ENCODE measurements around the gene MTMR12.
"Not testable (repeated sequence)": the region's sequence is repeated elsewhere in the genome, so short reads cannot be mapped to it uniquely, and the experiment has no call there.

Gene MTMR12

DNA sequence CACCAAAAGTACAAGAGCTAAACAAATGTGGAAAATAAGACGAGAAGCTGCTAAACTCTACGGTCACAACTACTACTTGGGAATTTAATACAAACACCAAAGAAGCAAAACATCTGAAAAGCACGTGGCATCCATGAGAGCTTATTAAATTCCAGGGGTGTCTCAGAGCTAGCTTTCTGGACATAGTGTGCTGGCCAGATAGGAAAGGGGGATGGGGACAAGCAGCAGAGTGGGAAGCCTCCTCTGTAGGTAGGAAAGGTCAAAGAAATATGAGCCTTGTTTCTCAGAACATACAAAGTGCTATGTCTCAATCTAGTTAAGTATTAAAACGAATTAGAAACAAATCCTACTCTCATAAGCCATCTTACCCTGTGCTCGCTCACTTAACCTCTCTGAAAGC lies 87.3 kb downstream of the MTMR12 start:
- no peak for DNase-seq (ENCODE audit: low spot score)
- H3K27ac ChIP-seq = no peak overlapping the region
- TF ChIP-seq, protein P1, sequence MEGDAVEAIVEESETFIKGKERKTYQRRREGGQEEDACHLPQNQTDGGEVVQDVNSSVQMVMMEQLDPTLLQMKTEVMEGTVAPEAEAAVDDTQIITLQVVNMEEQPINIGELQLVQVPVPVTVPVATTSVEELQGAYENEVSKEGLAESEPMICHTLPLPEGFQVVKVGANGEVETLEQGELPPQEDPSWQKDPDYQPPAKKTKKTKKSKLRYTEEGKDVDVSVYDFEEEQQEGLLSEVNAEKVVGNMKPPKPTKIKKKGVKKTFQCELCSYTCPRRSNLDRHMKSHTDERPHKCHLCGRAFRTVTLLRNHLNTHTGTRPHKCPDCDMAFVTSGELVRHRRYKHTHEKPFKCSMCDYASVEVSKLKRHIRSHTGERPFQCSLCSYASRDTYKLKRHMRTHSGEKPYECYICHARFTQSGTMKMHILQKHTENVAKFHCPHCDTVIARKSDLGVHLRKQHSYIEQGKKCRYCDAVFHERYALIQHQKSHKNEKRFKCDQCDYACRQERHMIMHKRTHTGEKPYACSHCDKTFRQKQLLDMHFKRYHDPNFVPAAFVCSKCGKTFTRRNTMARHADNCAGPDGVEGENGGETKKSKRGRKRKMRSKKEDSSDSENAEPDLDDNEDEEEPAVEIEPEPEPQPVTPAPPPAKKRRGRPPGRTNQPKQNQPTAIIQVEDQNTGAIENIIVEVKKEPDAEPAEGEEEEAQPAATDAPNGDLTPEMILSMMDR (conservative IDR thresholded peaks at IDR 0.05; ENCODE audit: low read depth) = no peak
- ChIA-PET POLR2A (ENCODE audit: low non-redundant PET) (no interaction called here), CTCF (no interaction called here)

DNA sequence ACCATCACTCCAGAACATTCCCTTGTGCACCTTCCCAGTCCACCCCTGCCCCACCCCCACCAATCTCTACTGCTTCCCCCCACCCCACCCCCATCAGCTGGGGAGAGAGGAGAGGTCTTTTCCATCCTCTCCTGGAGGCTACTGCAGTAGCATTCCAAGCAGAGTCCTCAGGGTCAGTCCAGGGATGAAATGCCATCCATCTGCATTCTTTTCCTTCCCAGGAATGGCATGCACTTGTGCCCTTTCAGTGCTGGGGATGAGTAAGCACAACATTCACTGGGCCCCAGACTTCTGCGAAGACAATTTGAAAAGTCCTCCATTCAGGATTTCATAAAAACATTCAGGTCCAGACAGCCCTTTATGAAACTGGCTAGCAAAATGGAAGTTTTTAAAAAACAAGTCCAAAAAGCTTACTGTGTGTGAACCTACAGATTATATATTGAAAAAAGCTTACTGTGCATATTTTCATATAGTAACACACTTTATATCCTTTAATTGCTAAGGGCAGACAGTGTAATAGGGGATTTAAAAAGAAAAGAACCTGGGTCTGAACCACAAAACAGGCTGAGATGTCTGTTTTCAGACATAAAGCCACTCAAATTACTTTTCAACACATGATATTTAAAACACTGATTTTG lies 88.6 kb downstream of the MTMR12 start:
- ChIA-PET POLR2A (ENCODE audit: low non-redundant PET) (no interaction called here), CTCF (interaction anchor here (1.0 kb wide), 1 partner anchor 9 kb away, joined by 3 read pairs; no protein-coding TSS in a partner anchor)
- peak; percentile 86 for DNase-seq (ENCODE audit: low spot score)
- TF ChIP-seq, protein P1 (conservative IDR thresholded peaks at IDR 0.05; ENCODE audit: low read depth) = no peak
- no peak overlapping the region for H3K27ac ChIP-seq

GRCh38 chr5:32222723-32223470 lies 89.8 kb downstream of the MTMR12 start:
- no peak overlapping the region for H3K27ac ChIP-seq
- TF ChIP-seq, protein P1 (conservative IDR thresholded peaks at IDR 0.05; ENCODE audit: low read depth) = no peak
- no peak for DNase-seq (ENCODE audit: low spot score)
- ChIA-PET POLR2A (ENCODE audit: low non-redundant PET) (no interaction called here), CTCF (no interaction called here)

DNA sequence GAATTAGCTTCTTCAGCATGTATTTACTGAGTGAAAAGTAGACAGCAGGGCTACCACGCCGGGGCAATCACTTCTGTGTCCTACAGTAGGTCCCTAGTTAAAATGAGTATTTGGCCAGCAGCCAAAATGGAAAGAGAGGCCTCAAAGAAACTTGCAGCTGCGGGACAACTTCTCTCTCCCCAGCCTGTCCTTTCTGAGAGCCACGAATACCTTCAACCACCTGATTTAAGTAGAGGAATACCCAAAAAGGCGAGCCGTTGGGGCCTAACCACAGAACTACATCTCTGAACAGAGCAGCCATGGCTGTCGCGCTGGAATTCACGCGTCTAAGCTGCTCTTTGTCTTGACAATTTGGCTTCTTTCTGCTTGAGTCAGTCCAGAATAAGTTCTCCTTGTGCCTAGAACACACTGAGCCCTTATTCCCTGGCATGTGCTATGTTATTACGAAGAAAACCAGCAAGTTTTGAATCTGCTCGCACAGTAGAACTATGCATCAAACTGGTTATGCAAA lies 94.8 kb downstream of the MTMR12 start:
- ChIA-PET POLR2A (ENCODE audit: low non-redundant PET) (no interaction called here), CTCF (interaction anchor here (0.5 kb wide), 1 partner anchor 314 kb away, joined by 3 read pairs; no protein-coding TSS in a partner anchor)

DNA sequence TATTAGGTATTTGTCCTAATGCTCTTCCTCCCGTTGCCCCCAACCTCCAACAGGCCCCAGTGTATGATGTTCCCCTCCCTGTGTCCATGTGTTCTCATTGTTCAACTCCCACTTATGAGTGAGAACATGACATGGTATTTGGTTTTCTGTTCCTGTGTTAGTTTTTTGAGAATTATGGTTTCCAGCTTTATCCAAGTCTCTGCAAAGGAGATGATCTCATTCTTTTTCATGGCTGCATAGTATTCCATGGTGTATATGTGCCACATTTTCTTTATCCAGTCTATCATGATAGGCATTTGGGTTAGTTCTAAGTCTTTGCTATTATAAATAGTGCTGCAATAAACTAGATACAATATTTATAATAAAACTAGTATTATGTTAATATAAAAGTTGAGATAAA lies 98.4 kb downstream of the MTMR12 start:
- H3K27ac ChIP-seq; CTCF ChIA-PET; POLR2A ChIA-PET (ENCODE audit: low non-redundant PET); DNase-seq (ENCODE audit: low spot score): not testable (repeated sequence)

More for the DNA sequence above, 94.8 kb downstream of the MTMR12 start:
- DNase-seq (ENCODE audit: low spot score) = no peak
- H3K27ac ChIP-seq = no peak overlapping the region
- TF ChIP-seq, protein P1 (conservative IDR thresholded peaks at IDR 0.05; ENCODE audit: low read depth) = no peak

DNA sequence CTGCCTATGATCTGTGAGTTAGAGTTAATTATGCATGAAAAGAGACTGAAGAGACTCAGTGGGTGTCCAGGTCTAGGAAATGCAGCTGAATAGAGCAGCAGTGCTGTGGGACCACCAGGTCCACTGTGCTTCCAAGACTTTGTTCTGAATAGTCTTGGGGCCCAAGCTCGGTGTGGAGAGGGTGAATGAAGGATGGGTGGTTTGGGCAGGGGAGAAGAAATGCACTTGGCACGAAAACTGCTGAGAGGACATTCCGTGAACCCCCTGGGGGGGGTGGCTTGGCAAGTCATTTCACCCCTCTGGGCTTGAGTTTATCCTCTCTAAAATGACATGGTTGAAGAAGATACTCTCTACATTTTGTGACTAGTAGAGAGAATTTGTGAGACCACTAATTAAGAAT lies 102.6 kb downstream of the MTMR12 start:
- no peak overlapping the region for H3K27ac ChIP-seq
- no peak for DNase-seq (ENCODE audit: low spot score)
- TF ChIP-seq, protein P1 (conservative IDR thresholded peaks at IDR 0.05; ENCODE audit: low read depth) = no peak
- ChIA-PET POLR2A (ENCODE audit: low non-redundant PET) (no interaction called here), CTCF (no interaction called here)

DNA sequence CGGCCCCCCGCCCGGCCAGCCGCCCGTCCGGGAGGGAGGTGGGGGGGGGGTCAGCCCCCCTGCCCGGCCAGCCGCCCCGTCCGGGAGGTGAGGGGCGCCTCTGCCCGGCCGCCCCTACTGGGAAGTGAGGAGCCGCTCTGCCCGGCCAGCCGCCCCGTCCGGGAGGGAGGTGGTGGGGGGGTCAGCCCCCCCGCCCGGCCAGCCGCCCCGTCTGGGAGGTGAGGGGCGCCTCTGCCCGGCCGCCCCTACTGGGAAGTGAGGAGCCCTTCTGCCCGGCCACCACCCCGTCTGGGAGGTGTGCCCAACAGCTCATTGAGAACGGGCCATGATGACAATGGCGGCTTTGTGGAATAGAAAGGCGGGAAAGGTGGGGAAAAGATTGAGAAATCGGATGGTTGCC lies 103.9 kb downstream of the MTMR12 start:
- CTCF ChIA-PET; POLR2A ChIA-PET (ENCODE audit: low non-redundant PET); DNase-seq (ENCODE audit: low spot score); H3K27ac ChIP-seq: not testable (repeated sequence)
